ENCODE results near the gene NLGN1. TPM values are rescaled to one million over a fixed set of nuclear protein-coding genes. Genes with fewer than 3 reads are reported as not detected.

The NLGN1 gene
- total RNA-seq, 1 experiment from 2014 or later = not detected

DNA sequence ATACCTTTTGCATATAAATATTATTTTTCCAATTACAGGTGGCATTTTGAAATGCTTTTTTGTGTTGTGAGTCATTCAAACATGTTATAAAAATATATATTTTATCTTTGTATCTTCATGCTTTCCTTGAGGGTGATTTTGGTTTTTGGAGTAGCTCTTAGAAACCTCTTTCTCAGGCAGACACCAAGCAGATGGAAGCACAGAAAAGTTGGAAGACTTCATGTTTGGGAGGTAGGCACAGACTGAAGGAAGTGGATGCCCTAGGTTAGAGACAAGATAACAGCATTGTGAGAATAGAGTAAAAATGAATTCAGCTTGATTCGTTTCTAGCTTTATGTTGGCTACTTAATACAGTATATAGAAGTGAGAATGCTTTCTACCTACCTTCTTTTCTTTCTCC, 338.3 kb downstream of the NLGN1 start:
- DNase-seq (ENCODE audit: low read depth, low spot score) (no peak), ATAC-seq (no peak)
- H3K9me3 ChIP-seq (ENCODE audit: control insufficient read depth in 1 of 2, insufficient read depth in 1 of 2, low read depth in 1 of 2, low read length in 2 of 2) = no peaks in the 10 kb centered on the region
- H3K27me3 ChIP-seq (ENCODE audit: insufficient read depth, low read length) = no peaks in the 10 kb centered on the region
- ChIA-PET POLR2A (no interaction called here), RAD21 (ENCODE audit: low non-redundant PET in 1 of 2, low total read pairs in 2 of 2, uncharacterized antibody in 2 of 2, unreplicated experiment in 2 of 2) (no interaction called here), CTCF (no interaction called here)
- H3K4me1 ChIP-seq (ENCODE audit: control insufficient read depth in 1 of 2, insufficient read depth in 2 of 2, low read length in 2 of 2) = no peaks in the 10 kb centered on the region
- H4K20me1 ChIP-seq (ENCODE audit: insufficient read depth) = no peaks in the 10 kb centered on the region
- H3K4me2 ChIP-seq (ENCODE audit: low read length) = no peak overlapping the region
- intact Hi-C loops (cut with micrococcal nuclease) = no loop called here
- no peaks in the 10 kb centered on the region for H3K36me3 ChIP-seq (ENCODE audit: control insufficient read depth in 1 of 2, insufficient read depth in 2 of 2, low read length in 2 of 2)
- H2AFZ ChIP-seq (ENCODE audit: low read depth, low read length, poor library complexity, severe bottlenecking) = no peak overlapping the region
- no peak overlapping the region for H3K9ac ChIP-seq (ENCODE audit: low read length)
- no peaks in the 10 kb centered on the region for H3K79me2 ChIP-seq (ENCODE audit: insufficient read depth, low read length)
- H3K27ac ChIP-seq (ENCODE audit: low read depth, low read length) = no peak overlapping the region
- no peak for TF ChIP-seq YY1 (IDR thresholded peaks at IDR 0.05; ENCODE audit: extremely low read depth, insufficient replicate concordance, low read depth, low read length)
- TF ChIP-seq, protein P1, sequence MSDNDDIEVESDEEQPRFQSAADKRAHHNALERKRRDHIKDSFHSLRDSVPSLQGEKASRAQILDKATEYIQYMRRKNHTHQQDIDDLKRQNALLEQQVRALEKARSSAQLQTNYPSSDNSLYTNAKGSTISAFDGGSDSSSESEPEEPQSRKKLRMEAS (IDR thresholded peaks at IDR 0.05) = no peak
- TF ChIP-seq, protein P2, sequence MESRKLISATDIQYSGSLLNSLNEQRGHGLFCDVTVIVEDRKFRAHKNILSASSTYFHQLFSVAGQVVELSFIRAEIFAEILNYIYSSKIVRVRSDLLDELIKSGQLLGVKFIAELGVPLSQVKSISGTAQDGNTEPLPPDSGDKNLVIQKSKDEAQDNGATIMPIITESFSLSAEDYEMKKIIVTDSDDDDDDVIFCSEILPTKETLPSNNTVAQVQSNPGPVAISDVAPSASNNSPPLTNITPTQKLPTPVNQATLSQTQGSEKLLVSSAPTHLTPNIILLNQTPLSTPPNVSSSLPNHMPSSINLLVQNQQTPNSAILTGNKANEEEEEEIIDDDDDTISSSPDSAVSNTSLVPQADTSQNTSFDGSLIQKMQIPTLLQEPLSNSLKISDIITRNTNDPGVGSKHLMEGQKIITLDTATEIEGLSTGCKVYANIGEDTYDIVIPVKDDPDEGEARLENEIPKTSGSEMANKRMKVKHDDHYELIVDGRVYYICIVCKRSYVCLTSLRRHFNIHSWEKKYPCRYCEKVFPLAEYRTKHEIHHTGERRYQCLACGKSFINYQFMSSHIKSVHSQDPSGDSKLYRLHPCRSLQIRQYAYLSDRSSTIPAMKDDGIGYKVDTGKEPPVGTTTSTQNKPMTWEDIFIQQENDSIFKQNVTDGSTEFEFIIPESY (IDR thresholded peaks at IDR 0.05; ENCODE audit: extremely low read depth, insufficient replicate concordance, low read length) = no peak
- no peak for TF ChIP-seq CBX3 (IDR thresholded peaks at IDR 0.05; ENCODE audit: low read depth)
- TF ChIP-seq SIN3A (IDR thresholded peaks at IDR 0.05; ENCODE audit: low read depth) = no peak
- no peak for TF ChIP-seq EZH2phosphoT487 (IDR thresholded peaks at IDR 0.05; ENCODE audit: borderline replicate concordance)
- no peak overlapping the region for H3K4me3 ChIP-seq (replicated peaks in 1 of 2; ENCODE audit: low read depth in 1 of 2, low read length in 2 of 2)
- no peaks in the 10 kb centered on the region for H3K9me2 ChIP-seq (ENCODE audit: insufficient read depth)
- no TSS peak for BruUV-seq (replicated peaks)

DNA sequence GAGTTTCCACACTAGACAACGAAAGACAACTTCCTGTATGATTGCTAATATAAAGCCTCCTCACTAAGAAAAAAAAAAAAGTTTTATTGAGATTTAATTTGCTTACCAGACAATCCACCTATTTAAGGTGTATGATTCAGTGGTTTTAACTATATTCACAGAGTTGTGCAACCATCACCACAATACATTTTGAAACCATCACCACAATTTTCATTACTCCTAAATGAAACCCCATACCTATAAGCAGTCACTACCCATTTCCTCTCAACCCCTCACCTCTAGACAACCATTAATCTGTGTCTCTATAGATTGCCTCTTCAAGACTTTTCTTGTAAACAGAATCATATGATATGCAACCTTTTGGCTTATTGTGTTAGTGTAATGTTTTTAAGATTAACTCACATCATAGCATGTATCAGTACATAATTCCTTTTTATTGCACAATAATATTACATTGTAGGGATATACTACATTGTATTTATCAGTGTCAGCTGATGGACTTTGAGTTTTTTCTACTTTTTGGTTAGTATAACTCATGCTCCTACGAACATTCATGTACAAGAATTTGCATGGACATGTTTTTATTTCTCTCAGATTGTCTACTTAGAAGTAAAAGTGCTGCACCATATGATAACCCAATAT, 339.7 kb downstream of the NLGN1 start:
- Histone ChIP-seq H3K4me1 (ENCODE audit: control insufficient read depth in 1 of 2, insufficient read depth in 2 of 2, low read length in 2 of 2) (no peaks in the 10 kb centered on the region), H3K4me3 (replicated peaks in 1 of 2; ENCODE audit: low read depth in 1 of 2, low read length in 2 of 2) (no peak overlapping the region), H3K9me3 (ENCODE audit: control insufficient read depth in 1 of 2, insufficient read depth in 1 of 2, low read depth in 1 of 2, low read length in 2 of 2) (no peaks in the 10 kb centered on the region), H3K79me2 (ENCODE audit: insufficient read depth, low read length) (no peaks in the 10 kb centered on the region), H2AFZ (ENCODE audit: low read depth, low read length, poor library complexity, severe bottlenecking) (no peak overlapping the region), H3K4me2 (ENCODE audit: low read length) (no peak overlapping the region), H3K9me2 (ENCODE audit: insufficient read depth) (no peaks in the 10 kb centered on the region), H3K9ac (ENCODE audit: low read length) (no peak overlapping the region), H3K36me3 (ENCODE audit: control insufficient read depth in 1 of 2, insufficient read depth in 2 of 2, low read length in 2 of 2) (no peaks in the 10 kb centered on the region), H3K27me3 (ENCODE audit: insufficient read depth, low read length) (no peaks in the 10 kb centered on the region), H3K27ac (ENCODE audit: low read depth, low read length) (no peak overlapping the region), H4K20me1 (ENCODE audit: insufficient read depth) (no peaks in the 10 kb centered on the region)
- ATAC-seq (no peak), DNase-seq (ENCODE audit: low read depth, low spot score) (no peak)
- TF ChIP-seq SP1 (IDR thresholded peaks at IDR 0.05; ENCODE audit: low read depth) (no peak), POLR2A (IDR thresholded peaks at IDR 0.05; ENCODE audit: borderline replicate concordance, extremely low read depth, insufficient read depth, insufficient read length) (no peak), SRF (IDR thresholded peaks at IDR 0.05; ENCODE audit: low read depth) (no peak), ZNF274 (IDR thresholded peaks at IDR 0.05; ENCODE audit: low read depth, low read length) (no peak), TCF7L2 (IDR thresholded peaks at IDR 0.05; ENCODE audit: borderline replicate concordance, extremely low read depth, insufficient read depth, insufficient read length) (no peak), CEBPB (IDR thresholded peaks at IDR 0.05; ENCODE audit: low read depth) (no peak)
- TF ChIP-seq, protein P3, sequence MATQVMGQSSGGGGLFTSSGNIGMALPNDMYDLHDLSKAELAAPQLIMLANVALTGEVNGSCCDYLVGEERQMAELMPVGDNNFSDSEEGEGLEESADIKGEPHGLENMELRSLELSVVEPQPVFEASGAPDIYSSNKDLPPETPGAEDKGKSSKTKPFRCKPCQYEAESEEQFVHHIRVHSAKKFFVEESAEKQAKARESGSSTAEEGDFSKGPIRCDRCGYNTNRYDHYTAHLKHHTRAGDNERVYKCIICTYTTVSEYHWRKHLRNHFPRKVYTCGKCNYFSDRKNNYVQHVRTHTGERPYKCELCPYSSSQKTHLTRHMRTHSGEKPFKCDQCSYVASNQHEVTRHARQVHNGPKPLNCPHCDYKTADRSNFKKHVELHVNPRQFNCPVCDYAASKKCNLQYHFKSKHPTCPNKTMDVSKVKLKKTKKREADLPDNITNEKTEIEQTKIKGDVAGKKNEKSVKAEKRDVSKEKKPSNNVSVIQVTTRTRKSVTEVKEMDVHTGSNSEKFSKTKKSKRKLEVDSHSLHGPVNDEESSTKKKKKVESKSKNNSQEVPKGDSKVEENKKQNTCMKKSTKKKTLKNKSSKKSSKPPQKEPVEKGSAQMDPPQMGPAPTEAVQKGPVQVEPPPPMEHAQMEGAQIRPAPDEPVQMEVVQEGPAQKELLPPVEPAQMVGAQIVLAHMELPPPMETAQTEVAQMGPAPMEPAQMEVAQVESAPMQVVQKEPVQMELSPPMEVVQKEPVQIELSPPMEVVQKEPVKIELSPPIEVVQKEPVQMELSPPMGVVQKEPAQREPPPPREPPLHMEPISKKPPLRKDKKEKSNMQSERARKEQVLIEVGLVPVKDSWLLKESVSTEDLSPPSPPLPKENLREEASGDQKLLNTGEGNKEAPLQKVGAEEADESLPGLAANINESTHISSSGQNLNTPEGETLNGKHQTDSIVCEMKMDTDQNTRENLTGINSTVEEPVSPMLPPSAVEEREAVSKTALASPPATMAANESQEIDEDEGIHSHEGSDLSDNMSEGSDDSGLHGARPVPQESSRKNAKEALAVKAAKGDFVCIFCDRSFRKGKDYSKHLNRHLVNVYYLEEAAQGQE (IDR thresholded peaks at IDR 0.05; ENCODE audit: low read depth) = no peak
- BruUV-seq (replicated peaks) = no TSS peak
- POLR2A ChIA-PET = no interaction called here
- RAD21 ChIA-PET (ENCODE audit: low non-redundant PET in 1 of 2, low total read pairs in 2 of 2, uncharacterized antibody in 2 of 2, unreplicated experiment in 2 of 2) = no interaction called here
- intact Hi-C loops (cut with micrococcal nuclease) = no loop called here
- CTCF ChIA-PET = no interaction called here
